Prostate gland (tissue), 2 donors: ENCODE data around the gene KLHDC1.

Experiments
- CTCF ChIP-seq, 4 experiments: fragments of 200-600 bp in 2 of 4; fragments of 450-650 bp in 2 of 4; sonication (generic) in 2 of 4; IDR thresholded peaks; 1 replicate in 3 of 4; 2 replicates in 1 of 4; pipeline ENCODE4 v1.5.1; 2016 to 2019; ENCODE audit warnings: antibody characterized with exemption in 4 of 4, mild to moderate bottlenecking in 2 of 4, moderate library complexity in 2 of 4
- POLR2A ChIP-seq: fragments of 450-650 bp; IDR thresholded peaks from one replicate; pipeline ENCODE4 v1.6.1; 2016; ENCODE audit warnings: antibody characterized with exemption, mild to moderate bottlenecking

- no peak for TF ChIP-seq CTCF (IDR thresholded peaks at IDR 0.05)
- no peak for TF ChIP-seq POLR2A
Observed at GRCh38 chr14:49653508-49653907, 39.4 kb upstream of the KLHDC1 start.
